ENCODE data around the gene GDF3.
A peak's percentile ranks its signal among the peaks of the same experiment; 100 is the strongest.

GDF3 gene

DNA sequence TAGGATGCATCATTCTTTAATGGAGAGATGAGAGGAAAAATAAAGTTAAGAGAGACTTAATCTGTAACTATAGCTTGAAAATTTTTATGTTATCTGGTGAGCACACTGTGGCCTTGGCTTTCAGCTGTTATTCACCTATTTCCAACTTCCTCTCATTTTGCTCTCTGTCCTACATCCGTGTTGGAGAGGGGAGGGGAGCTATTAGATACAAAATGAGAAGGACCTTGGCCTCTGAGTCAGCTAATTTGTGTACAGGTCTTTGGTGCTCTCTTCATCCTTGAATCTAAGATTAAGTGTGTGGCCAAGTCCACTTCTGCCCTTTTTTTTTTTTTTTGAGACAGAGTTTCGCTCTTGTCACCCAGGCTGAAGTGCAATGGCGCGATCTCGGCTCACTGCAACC, 29.0 kb downstream of the GDF3 start:
- DNase-seq: no peak

DNA sequence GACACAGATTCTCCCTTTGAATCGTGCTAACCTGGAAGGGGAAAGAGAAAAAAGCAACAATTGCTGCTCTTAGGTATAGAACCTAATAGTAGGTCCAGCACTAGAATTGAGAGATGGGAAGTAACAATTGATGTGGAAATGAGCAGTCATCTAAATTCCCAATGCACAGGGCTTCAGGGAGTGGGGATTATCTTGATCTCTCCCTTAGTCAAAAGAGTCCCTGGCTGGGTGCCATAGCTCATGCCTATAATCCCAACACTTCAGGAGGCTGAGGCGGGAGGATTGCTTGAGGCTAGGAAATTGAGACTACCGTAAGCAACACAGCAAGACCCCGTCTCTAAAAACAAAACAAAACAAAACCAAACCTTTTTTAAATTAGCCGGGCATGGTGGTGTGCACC, 33.8 kb downstream of the GDF3 start:
- no peak for DNase-seq

DNA sequence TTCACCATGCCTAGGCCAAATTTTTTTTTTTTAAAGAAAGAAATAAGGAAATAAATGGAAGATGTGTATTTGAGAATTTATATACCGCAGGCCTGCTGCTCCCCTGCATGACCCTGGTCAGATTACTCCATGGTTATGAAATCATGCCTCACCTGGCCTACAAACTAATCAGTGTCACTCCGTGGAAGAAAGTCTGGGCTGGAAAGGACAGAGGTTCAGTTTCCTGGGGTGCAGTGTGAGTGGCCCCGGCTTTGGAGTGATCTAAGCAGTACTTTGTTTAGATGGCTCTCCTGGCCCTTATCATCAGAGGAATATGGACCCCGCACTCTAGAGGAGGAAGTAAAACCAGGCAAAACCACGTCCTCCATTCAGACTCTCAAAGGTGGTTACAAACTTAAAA, 39.5 kb downstream of the GDF3 start:
- no peak for DNase-seq

- no peak for DNase-seq
These were observed 45.5 kb downstream of the GDF3 start for GRCh38 chr12:7650091-7650490.

- DNase-seq: no peak
These were observed 48.5 kb downstream of the GDF3 start for GRCh38 chr12:7647071-7647470.

DNA sequence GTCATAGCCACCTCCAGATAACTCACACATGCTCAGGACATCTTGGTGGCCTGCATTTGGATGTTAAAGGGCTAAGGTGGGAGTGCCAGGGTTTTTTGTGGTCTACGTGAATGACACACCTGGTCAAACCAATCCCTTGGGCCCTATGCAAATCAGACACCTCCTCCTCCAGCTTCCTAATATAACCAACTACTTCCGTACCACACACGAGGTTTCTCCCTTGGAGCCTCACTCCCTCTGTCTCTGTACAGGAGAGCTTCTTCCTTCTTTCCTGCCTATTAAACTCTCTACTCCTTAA, 49.4 kb downstream of the GDF3 start:
- DNase-seq: no peak

DNA sequence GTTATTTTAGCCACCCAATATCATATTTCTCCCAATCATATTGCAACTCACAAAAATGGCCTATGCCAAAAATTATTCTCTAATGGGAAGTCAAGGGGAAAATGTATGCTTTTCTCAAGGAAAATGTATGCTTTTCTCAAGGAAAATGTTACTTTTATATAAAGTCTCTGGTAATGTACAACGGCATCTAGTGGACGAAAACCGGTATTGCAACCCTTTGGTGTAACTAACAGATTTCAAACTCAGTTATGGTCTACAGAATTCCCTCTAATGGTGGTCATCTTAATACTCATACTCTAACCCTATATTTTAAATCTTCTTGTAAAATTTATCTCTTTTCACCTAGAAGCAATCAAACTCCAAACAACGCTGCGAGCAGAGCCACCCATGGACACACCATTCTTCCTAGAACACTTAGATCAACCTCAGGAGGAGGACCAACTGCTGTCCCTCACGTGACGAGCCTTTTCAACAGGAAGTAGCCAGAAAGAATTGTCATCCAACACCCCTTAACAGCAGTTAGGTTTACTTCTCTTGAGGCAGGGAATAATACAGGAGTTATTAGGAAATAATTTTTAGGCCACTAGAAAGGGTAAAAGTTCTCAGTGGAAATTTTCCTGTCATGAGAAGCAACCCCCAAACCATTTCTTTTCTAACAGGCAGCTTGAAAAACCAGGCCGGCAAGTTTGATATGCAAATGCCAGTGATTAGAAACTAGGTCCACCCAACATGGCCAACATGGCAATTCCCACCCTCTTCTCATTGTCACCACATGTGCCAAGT, 50.0 kb downstream of the GDF3 start:
- peak in 1 of 2 donors; percentile 53 for DNase-seq

- DNase-seq: peak in 1 of 2 donors; percentile 29
These were observed 52.7 kb downstream of the GDF3 start for GRCh38 chr12:7642876-7643309.

- DNase-seq: no peak
These were observed 53.3 kb downstream of the GDF3 start for GRCh38 chr12:7642287-7642686.

DNA sequence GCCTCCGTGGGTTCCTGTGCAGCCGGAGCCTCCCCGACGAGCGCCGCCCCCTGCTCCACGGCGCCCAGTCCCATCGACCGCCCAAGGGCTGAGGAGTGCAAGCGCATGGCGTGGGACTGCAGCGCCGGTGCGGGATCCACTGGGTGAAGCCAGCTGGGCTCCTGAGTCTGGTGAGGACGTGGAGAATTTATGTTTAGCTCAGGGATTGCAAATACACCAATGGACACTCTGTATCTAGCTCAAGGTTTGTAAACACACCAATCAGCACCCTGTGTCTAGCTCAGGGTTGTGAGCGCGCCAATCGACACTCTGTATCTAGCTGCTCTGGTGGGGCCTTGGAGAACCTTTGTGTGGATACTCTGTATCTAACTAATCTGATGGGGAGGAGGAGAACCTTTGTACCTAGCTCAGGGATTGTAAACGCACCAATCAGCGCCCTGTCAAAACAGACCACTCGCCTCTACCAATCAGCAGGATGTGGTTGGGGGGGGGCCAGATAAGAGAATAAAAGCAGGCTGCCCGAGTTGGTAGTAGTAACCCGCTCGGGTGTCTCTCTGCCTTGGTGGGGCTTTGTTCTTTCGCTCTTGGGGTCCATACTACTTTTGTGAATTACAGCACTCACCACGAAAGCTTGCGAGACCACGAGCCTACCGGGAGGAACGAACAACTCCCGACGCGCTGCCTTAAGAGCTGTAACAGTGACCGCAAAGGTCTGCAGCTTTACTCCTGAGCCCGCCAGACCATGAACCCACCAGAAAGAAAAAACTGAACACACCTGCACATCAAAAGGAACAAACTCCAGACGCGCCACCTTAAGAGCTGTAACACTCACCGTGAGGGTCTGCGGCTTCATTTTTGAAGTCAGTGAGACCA, 55.2 kb downstream of the GDF3 start:
- DNase-seq: peak; percentile 84 to 86
